ENCODE results near the gene ASAP2. TPM values are rescaled to one million over a fixed set of nuclear protein-coding genes. Genes with fewer than 3 reads are reported as not detected.

The ASAP2 gene
- total and polyA plus RNA-seq, 9 of the 15 experiments (the other 6 are each of a cell fraction or from before 2014, with no cell fraction given): 0.06 to 4.3 (median 3.1) TPM

DNA sequence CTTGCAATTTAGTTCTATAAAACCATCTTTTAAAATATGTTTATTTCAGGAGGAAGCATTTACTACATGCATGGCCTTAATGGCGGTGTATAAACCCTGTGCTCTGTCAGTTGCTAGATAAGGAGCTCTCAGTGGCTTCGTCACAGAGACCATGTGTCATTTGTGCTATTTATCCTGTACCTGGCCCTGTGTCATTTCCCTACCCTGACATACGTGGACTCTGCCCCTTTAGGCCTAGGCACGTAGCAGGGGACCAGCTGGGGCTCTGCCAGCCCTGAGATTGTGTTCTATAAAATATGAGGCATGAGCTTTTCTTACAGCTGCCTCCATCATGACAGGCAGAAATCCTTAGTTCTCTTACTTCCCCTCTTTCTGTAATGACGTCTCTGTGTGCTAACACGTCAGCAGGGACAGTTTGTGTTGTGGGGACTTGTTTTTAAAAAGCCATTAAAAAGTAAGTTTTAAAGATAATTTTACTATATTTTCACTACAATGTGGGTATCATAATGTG lies 128.8 kb downstream of the ASAP2 start (continued):
- TF ChIP-seq ATF7 (IDR thresholded peaks at IDR 0.05): no peak
- TF ChIP-seq, protein P1, sequence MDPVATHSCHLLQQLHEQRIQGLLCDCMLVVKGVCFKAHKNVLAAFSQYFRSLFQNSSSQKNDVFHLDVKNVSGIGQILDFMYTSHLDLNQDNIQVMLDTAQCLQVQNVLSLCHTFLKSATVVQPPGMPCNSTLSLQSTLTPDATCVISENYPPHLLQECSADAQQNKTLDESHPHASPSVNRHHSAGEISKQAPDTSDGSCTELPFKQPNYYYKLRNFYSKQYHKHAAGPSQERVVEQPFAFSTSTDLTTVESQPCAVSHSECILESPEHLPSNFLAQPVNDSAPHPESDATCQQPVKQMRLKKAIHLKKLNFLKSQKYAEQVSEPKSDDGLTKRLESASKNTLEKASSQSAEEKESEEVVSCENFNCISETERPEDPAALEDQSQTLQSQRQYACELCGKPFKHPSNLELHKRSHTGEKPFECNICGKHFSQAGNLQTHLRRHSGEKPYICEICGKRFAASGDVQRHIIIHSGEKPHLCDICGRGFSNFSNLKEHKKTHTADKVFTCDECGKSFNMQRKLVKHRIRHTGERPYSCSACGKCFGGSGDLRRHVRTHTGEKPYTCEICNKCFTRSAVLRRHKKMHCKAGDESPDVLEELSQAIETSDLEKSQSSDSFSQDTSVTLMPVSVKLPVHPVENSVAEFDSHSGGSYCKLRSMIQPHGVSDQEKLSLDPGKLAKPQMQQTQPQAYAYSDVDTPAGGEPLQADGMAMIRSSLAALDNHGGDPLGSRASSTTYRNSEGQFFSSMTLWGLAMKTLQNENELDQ (CRISPR knock-in tag; IDR thresholded peaks at IDR 0.05; ENCODE audit: borderline replicate concordance): no peak
- no peak for TF ChIP-seq OTX1 (CRISPR knock-in tag; IDR thresholded peaks at IDR 0.05)
- TF ChIP-seq SNIP1 (IDR thresholded peaks at IDR 0.05; ENCODE audit: low read depth): no peak
- no peak for TF ChIP-seq SIN3A (IDR thresholded peaks at IDR 0.05; ENCODE audit: borderline replicate concordance in 2 of 2, control insufficient read depth in 1 of 2, low read depth in 2 of 2, low read length in 2 of 2)
- TF ChIP-seq ERF (CRISPR knock-in tag; IDR thresholded peaks at IDR 0.05): no peak
- TF ChIP-seq ZNF583 (CRISPR knock-in tag; IDR thresholded peaks at IDR 0.05): no peak
- TF ChIP-seq ZZZ3 (IDR thresholded peaks at IDR 0.05): no peak
- no peak for TF ChIP-seq BHLHE40 (IDR thresholded peaks at IDR 0.05; ENCODE audit: low read length)
- no peak for TF ChIP-seq TCF3 (CRISPR knock-in tag; IDR thresholded peaks at IDR 0.05)
- no peak for TF ChIP-seq PCBP2 (IDR thresholded peaks at IDR 0.05; ENCODE audit: low read depth, low read length, poor library complexity, severe bottlenecking)
- no peak for TF ChIP-seq ZNF143 (CRISPR knock-in tag; IDR thresholded peaks at IDR 0.05)
- peak in 1 of 2 experiments; percentile 85; a peak in 2 of 4 replicates for TF ChIP-seq ZNF639 (CRISPR knock-in tag; conservative IDR thresholded peaks at IDR 0.05 in 1 of 2, IDR thresholded peaks at IDR 0.05 in 1 of 2)
- TF ChIP-seq XRCC3 (IDR thresholded peaks at IDR 0.05): no peak
- TF ChIP-seq ZBTB43 (CRISPR knock-in tag; IDR thresholded peaks at IDR 0.05): no peak
- TF ChIP-seq ETV1 (tag; conservative IDR thresholded peaks at IDR 0.05; ENCODE audit: low read depth): no peak
- TF ChIP-seq SRSF9 (IDR thresholded peaks at IDR 0.05; ENCODE audit: borderline replicate concordance, low read depth, low read length): no peak
- no peak for TF ChIP-seq HNRNPH1 (optimal IDR thresholded peaks at IDR 0.05; ENCODE audit: low read depth, low read length)
- TF ChIP-seq CBFA2T3 (IDR thresholded peaks at IDR 0.05): no peak
- no peak for TF ChIP-seq KDM1A (IDR thresholded peaks at IDR 0.05)
- no peak for TF ChIP-seq RHOXF2B (CRISPR knock-in tag; conservative IDR thresholded peaks at IDR 0.05)
- TF ChIP-seq NFE2L1 (tag; IDR thresholded peaks at IDR 0.05; ENCODE audit: borderline replicate concordance, low read depth): 0 out of 2 replicates have a peak, but pooled peaks have one; percentile 10
